Fibroblast of the conjunctiva (primary cell): Measurements from ENCODE around the gene KCNG1.

Experiments used
- DNase-seq: peaks from one replicate; pipeline ENCODE4 v3.0.0-alpha.2; 2010; ENCODE audit warnings: low read depth

Gene KCNG1

DNA sequence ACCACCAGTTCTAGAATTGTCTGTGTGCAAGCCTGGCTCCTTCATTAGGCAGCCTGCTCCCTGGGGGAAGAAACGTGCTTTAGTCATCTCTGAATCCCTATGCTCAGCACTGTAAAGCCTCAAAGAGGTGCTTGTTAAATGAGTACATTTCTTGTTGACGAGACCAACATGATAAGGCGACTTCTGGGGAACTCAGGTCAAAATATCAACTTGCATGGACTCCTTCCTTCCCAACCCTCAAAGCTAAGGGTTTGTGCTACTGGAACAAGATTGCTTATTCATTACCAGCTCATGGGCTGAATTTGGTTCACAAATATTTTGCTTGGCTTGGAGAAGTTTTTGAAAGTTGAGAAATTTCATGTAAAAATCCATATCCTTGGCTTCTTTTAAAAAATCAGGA, 10.6 kb downstream of the KCNG1 start:
- DNase-seq, result no peak

DNA sequence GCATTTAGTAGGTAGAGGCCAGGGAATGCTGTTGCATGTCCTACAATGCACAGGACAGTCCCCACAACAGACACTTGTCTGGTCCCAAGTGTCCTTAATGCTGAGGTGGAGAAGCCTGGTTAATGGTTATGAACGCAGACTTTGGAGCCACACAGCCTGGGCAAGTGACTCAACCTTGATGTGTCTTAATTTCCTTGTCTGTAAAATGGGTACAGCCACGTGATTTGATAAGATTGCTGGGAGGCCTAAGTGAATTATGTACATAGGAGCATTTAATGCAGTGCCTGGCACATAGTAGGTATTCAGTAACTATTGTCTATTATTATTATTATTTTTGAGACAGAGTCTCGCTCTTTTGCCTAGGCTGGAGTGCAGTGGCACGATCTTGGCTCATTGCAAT, 11.4 kb downstream of the KCNG1 start:
- DNase-seq, result no peak

- no peak for DNase-seq
Measured at GRCh38 chr20:51010932-51011331, 12.0 kb downstream of the KCNG1 start.

DNA sequence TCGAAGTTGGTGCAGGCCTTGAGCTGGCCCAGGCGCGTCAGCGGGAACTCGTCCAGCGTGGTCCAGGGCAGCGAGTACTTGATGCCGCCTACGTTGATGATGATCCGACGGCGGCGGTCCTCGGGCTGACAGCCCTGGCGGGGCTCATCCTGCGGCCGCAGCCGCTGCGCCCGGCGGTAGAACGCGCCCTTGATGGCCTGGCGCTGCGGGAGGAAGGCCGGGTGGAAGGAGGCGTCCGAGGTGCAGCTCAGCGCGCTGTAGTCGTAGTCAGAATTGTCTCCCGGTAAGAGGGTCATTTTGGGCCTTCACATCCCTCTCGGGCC, 12.9 kb downstream of the KCNG1 start:
- no peak for DNase-seq

- DNase-seq, result no peak
Measured at GRCh38 chr20:51009303-51010042, 13.4 kb downstream of the KCNG1 start.

DNA sequence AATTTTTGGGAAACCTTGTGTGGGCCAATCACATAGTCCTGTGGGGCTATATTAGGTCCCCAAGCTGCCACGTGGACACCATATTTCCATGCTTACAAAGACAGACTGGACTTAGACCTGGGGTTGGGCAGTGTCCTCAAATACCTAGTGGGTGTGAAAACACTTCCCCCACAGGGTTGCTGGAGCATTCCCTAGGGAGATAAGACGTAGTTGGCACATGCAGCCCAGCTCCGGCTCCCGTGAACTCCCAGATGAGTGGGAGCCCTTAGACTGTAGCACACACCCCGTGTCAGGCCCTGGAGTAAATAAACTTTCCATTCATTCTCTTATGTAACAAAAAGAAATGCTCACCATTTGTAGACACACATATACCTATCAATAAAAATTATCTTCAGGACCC, 14.2 kb downstream of the KCNG1 start:
- DNase-seq, result no peak

DNA sequence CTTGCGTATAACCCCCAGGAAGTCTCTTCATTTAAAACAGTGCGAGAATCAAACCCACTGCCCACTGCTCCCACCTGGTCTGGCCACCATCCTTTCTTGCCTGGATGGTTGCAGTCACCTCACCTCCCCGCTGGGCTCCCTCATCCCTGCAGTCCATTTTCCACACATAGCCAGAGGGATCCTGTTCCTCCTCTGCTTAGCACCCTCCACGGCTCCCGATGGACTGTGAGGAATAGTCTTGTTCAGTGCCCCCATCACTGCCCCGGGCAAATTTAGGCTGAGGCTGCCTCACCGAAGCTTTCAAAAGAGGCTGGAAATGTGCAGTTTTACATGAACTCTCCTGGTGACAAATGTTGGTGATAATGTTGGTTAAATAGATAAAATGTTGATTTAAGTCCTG, 17.7 kb downstream of the KCNG1 start:
- no peak for DNase-seq

GRCh38 chr20:51004781-51005180, 18.1 kb downstream of the KCNG1 start:
- no peak for DNase-seq

GRCh38 chr20:51004305-51004727, 18.6 kb downstream of the KCNG1 start:
- DNase-seq, result no peak

GRCh38 chr20:51003753-51004152, 19.2 kb downstream of the KCNG1 start:
- DNase-seq, result no peak

DNA sequence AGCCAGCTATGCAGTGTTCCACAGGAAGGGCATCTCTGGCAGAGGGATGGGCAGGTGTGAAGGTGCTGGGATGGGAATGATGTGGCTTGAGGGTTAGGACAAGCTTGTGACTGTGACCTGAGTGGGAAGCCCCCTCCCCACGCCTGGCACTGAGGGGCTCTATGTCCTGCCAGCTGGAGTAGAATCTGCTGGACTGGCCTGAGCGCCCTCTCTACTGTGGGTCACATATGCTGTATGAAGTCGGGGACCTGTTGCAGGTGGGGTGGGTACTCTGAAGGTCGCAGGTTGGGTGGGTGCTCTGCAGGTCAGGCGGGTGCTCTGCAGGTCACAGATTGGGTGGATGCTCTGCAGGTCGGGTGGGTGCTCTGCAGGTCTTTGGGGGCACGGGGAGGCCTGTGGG, 20.3 kb downstream of the KCNG1 start:
- no peak for DNase-seq

GRCh38 chr20:51001430-51002265, 21.3 kb downstream of the KCNG1 start:
- DNase-seq, result no peak

DNA sequence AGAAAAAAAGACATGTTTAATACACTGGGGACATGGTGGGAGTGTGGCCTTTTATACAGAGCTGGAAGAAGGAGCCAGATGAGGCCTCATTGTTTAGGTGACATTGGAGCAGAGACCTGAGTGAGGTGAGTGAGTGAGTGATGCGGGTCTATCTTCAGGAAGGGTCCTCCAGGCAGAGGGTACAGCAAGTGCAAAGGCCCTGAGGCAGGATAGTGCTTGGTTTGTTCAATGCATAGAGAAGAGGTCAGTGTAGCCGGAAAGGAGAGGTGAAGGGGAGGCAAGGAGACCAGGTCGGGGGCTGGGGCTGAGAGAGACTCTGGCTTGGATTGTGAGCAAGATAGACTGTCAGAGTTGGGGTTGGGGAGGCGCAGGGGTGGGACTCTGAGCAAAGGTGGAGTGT, 23.6 kb downstream of the KCNG1 start:
- DNase-seq, result no peak

GRCh38 chr20:50996901-50997865, 25.7 kb downstream of the KCNG1 start:
- DNase-seq, result no peak

GRCh38 chr20:50995506-50995905, 27.4 kb downstream of the KCNG1 start:
- DNase-seq, result no peak

DNA sequence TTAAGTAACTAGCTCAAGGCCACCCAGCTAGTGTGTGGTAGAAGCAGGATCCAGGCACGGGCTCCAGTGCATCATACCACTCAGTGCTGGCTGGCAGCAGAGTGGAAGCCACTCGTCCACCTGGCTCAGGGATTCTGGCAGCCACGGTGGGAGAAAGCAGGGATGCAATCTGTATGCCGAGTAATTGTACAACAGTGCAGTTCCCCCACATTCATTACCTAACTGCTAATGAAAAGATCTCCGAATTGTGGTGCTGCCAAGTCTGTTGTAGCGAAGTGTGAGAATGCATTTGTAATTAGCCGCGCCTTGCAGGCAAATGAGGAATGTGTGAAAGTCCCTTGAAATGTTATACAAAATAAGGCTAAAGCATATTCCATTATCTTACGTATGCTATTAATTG, 29.0 kb downstream of the KCNG1 start:
- DNase-seq, result no peak

DNA sequence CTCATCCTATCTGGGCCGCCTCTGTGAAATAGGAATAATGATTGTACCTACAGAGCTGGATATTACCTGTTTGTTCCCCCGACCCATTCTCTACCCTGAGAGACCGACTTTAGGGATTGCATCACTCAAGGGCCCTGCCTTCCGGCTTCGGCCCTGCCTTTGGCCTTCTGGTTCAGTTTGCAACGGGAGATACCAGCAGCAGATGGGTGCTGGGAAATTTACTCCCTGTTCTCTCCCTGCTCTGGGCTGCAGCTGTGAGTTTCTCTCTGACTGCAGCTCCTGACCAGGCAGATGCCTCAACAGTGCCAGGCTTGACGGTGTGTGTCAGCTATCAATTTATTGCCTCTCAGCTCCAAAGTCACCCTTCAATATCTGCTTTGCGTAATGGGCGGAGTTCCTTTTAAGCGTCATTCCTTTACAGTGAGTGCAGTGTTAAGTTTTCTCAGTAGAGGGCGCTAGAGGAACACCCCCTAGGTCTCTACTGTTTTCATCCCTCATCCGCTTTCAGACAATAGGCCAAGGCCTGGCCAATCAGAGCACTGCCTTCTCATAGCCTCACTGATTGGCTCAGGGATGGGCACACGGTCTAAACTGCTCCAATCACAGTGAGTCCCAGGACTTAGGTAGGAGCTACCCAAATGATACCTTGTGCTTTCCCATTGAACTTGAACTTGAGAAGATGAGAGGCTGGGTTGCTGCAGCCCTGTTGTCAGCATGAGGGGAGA, 30.0 kb downstream of the KCNG1 start:
- peak; percentile 45 for DNase-seq

DNA sequence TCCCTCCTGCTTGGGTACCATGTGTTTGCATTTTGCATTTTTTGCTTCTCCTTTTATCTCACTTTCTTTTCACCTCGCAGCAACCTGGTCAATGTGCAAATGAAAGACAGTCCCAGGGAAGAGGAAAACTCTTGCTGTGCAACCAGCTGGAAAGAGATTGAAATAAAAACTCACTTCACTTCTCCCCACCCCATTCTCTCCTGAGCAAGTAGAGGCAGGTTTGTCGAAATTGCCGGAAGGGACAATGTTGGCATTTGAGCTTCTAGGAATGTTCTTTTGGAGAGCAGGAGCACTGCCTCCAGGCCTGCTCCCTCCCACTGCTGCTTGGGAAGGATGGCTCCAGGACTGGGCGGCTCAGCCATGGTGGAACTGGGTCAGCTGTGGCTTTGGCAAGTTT, 30.6 kb downstream of the KCNG1 start:
- DNase-seq, result no peak

DNA sequence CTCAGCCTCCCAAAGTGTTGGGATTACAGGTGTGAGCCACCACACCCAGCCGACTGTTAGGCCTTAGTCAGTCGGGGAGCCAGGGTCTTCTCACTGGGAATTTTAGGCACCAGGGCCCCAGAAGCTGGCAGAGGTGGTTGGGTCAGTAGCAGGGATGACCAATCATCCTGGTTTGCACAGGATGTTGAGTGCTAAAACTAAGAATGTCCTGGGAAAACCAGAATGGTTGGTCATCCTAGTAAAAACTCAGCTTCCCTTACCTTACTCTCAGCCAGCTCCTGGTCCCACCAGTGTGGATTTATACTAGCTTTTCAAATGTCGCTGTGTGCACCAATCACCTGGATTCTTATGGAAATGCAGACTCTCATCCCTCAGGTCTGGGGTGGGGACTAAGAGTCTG, 31.8 kb downstream of the KCNG1 start:
- DNase-seq, result no peak

- DNase-seq, result peak; percentile 79
Measured at GRCh38 chr20:50987493-50988210, 35.3 kb downstream of the KCNG1 start.

DNA sequence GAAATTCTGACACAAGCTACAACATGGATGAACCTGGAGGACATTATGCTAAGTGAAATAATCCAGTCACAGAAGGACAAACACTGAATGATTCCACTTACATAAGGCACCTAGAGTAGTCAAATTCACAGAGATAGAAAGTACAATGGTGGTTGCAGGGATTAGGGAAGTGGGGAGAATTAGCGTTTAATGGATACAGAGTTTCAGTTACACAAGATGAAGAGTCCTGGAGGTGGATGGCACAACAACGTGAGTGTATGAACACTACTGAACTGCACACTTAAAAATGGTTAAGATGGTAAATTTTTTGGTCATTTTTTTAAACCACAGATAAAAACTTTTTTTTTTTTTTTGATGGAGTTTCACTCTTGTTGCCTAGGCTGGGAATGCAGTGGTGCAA, 39.6 kb downstream of the KCNG1 start:
- DNase-seq, result no peak
